Activated CD8-positive, alpha-beta T cell treated with anti-CD3 and anti-CD28 coated beads for 36 hours (primary cell): ENCODE data around the gene GALNT9. TPM values are rescaled to one million over a fixed set of nuclear protein-coding genes. Genes with fewer than 3 reads are reported as not detected.

Experiments used
- ATAC-seq: fragments of 200-7000 bp; cut with Tn5 transposase; one replicate; pipeline ENCODE4 v1.10.0; 2021; ENCODE audit warnings: mild to moderate bottlenecking, moderate library complexity
- CTCF ChIA-PET: fragments of 350-600 bp; sonication (Branson Sonifier 250); formaldehyde crosslinking; loops from one replicate; lab custom pipeline; 2021; ENCODE audit warnings: antibody characterized with exemption; lab: Charles Lee
- POLR2A ChIA-PET: fragments of 350-600 bp; sonication (Branson Sonifier 250); formaldehyde crosslinking; loops from one replicate; lab custom pipeline; 2021; ENCODE audit warnings: antibody characterized with exemption; lab: Charles Lee
- DNase-seq: peaks from one replicate; pipeline ENCODE4 v3.0.0-alpha.2; 2020
- H3K27ac Mint-ChIP-seq: one replicate; pipeline ENCODE4 v1.8.0; 2021; ENCODE audit warnings: mild to moderate bottlenecking, mixed read lengths
- H3K27me3 Mint-ChIP-seq: one replicate; pipeline ENCODE4 v1.8.0; 2021; ENCODE audit warnings: mixed read lengths
- H3K36me3 Mint-ChIP-seq: one replicate; pipeline ENCODE4 v1.8.0; 2021; ENCODE audit warnings: low read depth, mixed read lengths
- H3K4me1 Mint-ChIP-seq: one replicate; pipeline ENCODE4 v1.8.0; 2021; ENCODE audit warnings: low read depth, mixed read lengths
- H3K4me3 Mint-ChIP-seq: one replicate; pipeline ENCODE4 v1.8.0; 2021; ENCODE audit warnings: mild to moderate bottlenecking, moderate library complexity, mixed read lengths
- H3K9me3 Mint-ChIP-seq: one replicate; pipeline ENCODE4 v1.8.0; 2021; ENCODE audit warnings: mixed read lengths
- CTCF ChIP-seq: fragments of 200-600 bp; IDR thresholded peaks from one replicate; pipeline ENCODE4 v1.8.0; 2022; ENCODE audit warnings: antibody characterized with exemption, mild to moderate bottlenecking
- intact Hi-C: fragments of 100-400 bp; cut with micrococcal nuclease; formaldehyde crosslinking; loops from one replicate; pipeline ENCODE4 v1.10.0; 2022
- total RNA-seq, 2 experiments: library from RNA; stranded (reverse); gene quantifications; one replicate each; pipeline ENCODE4 v1.2.3, GENCODE V29; 2021

GALNT9 gene
- total RNA-seq, 2 experiments from 2014 or later: not detected

DNA sequence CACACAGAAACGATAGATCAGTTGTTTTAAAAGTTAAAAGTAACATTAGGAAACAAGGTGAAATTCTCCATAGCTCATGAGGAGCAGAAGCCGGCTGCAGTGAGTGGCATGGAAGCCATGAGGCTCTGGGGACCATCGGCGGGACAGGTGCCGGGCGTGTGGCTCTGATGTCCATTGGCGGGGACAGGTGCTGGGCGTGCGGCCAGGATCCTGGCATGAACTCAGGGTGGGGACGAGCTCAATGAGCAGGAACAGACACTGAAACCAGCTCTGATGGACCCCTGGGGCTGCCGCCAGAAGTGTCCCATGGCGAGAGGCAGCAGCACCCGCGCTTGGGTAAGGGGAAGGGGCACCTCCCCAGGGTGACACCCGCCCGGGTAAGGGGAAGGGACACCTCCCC is 110.1 kb downstream of the GALNT9 start:
- no peak for DNase-seq
- no peak for TF ChIP-seq CTCF
- Mint-ChIP-seq H3K4me3 (no peak overlapping the region), H3K4me1 (peaks cover 4% of the 10 kb centered on the region), H3K27me3 (peaks cover 14% of the 10 kb centered on the region), H3K27ac (no peak overlapping the region), H3K36me3 (no peaks in the 10 kb centered on the region), H3K9me3 (no peaks in the 10 kb centered on the region)
- POLR2A ChIA-PET: no interaction called here
- ATAC-seq: no peak
- CTCF ChIA-PET: interaction anchor here (0.7 to 1.6 kb wide), 10 partner anchors 32 to 77 kb away, joined by 3 to 23 read pairs (median 4); no protein-coding TSS in a partner anchor
- intact Hi-C loops: no loop called here

DNA sequence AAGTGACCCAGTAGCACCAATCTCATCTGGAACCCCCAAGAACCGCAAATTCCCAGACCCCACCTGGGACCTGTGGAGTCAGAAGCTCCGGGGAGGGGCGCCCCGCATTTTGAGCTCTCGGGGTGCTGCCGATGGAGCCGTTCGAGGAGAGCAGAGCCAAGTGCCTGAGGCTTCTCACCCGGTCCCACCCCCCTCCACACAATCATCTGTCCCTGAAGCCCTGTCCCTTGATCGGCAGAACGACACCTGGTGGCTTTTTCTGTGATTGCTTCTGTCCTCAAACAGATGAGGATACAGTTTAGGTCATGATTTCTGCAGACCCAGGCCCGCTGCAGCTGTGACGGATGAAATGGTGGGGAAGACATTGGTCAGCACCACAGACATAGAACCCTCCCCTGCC is 110.5 kb downstream of the GALNT9 start:
- POLR2A ChIA-PET: no interaction called here
- intact Hi-C loops: no loop called here
- Mint-ChIP-seq H3K9me3 (no peaks in the 10 kb centered on the region), H3K4me1 (peaks cover 4% of the 10 kb centered on the region), H3K4me3 (no peak overlapping the region), H3K27me3 (peaks cover 14% of the 10 kb centered on the region), H3K27ac (no peak overlapping the region), H3K36me3 (no peaks in the 10 kb centered on the region)
- DNase-seq: peak; percentile 61
- ATAC-seq: peak; percentile 72
- CTCF ChIA-PET: interaction anchor here (0.7 to 1.6 kb wide), 11 partner anchors 31 to 283 kb away, joined by 3 to 23 read pairs (median 4); no protein-coding TSS in a partner anchor
- peak; percentile 22 for TF ChIP-seq CTCF

GRCh38 chr12:132218527-132218875 is 110.9 kb downstream of the GALNT9 start:
- intact Hi-C loops: no loop called here
- Mint-ChIP-seq H3K27me3 (peaks cover 14% of the 10 kb centered on the region), H3K4me1 (peaks cover 4% of the 10 kb centered on the region), H3K9me3 (no peaks in the 10 kb centered on the region), H3K36me3 (no peaks in the 10 kb centered on the region), H3K27ac (no peak overlapping the region), H3K4me3 (no peak overlapping the region)
- ChIA-PET POLR2A (no interaction called here), CTCF (interaction anchor here (0.7 to 1.6 kb wide), 4 partner anchors 55 to 284 kb away, joined by 3 to 6 read pairs (median 4); no protein-coding TSS in a partner anchor)
- DNase-seq (no peak), ATAC-seq (no peak)
- TF ChIP-seq CTCF: no peak

DNA sequence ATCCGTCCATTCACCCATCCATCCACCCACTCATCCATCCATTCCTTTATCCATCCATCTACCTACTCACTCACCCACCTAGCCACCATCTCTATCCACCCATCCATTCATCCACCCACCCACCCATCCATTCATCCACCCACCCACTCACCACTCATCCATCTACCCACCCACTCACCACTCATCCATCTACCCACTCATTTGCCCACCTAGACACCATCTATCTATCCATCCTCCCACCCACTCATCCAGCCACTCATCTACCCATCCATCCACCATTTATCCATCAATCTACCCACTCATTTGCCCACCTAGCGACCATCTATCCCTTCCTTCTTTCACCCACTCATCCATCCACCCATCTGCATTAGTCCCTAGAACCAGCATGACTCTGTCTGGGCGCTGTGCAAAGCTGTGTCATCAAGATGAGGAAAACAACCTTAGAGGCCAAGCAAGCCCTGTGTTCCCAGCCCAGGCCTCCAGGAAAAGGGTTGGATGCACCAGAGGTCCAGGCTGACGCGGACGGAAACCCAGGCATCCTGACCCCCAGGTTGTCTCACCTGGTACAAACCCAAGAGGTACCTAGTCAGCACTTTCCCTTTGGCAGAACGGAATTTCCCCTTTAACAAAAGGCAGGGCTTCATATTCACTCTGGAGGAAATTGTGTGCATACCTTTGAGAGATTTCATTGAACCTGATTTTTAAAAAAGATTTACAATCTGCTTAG is 111.4 kb downstream of the GALNT9 start:
- H3K9me3 Mint-ChIP-seq: peaks cover 2% of the 10 kb centered on the region
- peaks cover 7% of the 10 kb centered on the region for H3K4me1 Mint-ChIP-seq
- DNase-seq: no peak
- no peak for TF ChIP-seq CTCF
- ATAC-seq: no peak
- peaks cover 14% of the 10 kb centered on the region for H3K27me3 Mint-ChIP-seq
- intact Hi-C loops: no loop called here
- no peak overlapping the region for H3K4me3 Mint-ChIP-seq
- ChIA-PET POLR2A (no interaction called here), CTCF (interaction anchor here (1.2 to 1.6 kb wide), 2 partner anchors 54 to 75 kb away, joined by 3 to 6 read pairs; no protein-coding TSS in a partner anchor)
- no peak overlapping the region for H3K27ac Mint-ChIP-seq
- no peaks in the 10 kb centered on the region for H3K36me3 Mint-ChIP-seq

DNA sequence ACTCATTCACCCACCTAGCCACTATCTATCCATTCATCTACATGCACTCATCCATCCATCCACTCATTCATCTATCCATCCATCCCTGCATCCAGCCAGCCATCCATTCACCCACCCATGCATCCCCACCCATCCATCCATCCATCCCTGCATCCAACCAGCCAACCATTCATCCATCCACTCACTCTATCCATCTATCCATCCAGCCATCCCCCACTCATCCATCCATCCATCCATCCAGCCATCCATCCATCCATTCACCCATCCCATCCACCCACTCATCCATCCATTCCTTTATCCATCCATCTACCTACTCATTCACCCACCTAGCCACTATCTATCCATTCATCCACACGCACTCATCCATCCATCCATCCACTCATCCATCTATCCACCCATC is 112.0 kb downstream of the GALNT9 start:
- peaks cover 14% of the 10 kb centered on the region for H3K27me3 Mint-ChIP-seq
- peaks cover 4% of the 10 kb centered on the region for H3K4me1 Mint-ChIP-seq
- ATAC-seq (no peak), DNase-seq (no peak)
- intact Hi-C loops: no loop called here
- no peak overlapping the region for H3K27ac Mint-ChIP-seq
- TF ChIP-seq CTCF: no peak
- H3K4me3 Mint-ChIP-seq: no peak overlapping the region
- ChIA-PET POLR2A (no interaction called here), CTCF (no interaction called here)
- peaks cover 2% of the 10 kb centered on the region for H3K9me3 Mint-ChIP-seq
- no peaks in the 10 kb centered on the region for H3K36me3 Mint-ChIP-seq
